Activated T-helper 1 cell treated with anti-CD3 and anti-CD28 coated beads, Interleukin-2, amount 50 U/mL, for 16 hours (primary cell): ENCODE data around the gene RXYLT1.
"Not testable (repeated sequence)": the region's sequence is repeated elsewhere in the genome, so short reads cannot be mapped to it uniquely, and the experiment has no call there.

Experiments
- DNase-seq, 2 donors: peaks; one replicate each; pipeline ENCODE4 v3.0.0-alpha.2; 2020; ENCODE audit warnings: low read depth in 1 of 2, low spot score in 1 of 2

Gene RXYLT1

DNA sequence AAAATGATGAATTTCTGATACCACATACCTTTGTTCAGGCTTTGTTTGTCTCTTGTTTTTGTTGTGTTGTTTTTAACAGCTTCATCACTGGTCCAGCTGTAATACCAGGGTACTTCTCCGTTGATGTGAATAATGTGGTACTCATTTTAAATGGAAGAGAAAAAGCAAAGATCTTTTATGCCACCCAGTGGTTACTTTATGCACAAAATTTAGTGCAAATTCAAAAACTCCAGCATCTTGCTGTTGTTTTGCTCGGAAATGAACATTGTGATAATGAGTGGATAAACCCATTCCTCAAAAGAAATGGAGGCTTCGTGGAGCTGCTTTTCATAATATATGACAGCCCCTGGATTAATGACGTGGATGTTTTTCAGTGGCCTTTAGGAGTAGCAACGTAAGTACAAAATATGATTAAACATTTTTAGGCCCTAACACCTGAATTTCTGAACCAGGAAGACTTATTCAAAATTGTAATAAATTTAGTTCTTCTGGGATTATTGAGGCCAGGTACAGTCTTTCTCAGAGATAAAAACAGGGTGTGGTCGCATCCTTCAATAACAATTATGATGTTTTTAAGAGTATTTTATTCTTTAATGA lies 22.4 kb downstream of the RXYLT1 start:
- DNase-seq, result no peak

DNA sequence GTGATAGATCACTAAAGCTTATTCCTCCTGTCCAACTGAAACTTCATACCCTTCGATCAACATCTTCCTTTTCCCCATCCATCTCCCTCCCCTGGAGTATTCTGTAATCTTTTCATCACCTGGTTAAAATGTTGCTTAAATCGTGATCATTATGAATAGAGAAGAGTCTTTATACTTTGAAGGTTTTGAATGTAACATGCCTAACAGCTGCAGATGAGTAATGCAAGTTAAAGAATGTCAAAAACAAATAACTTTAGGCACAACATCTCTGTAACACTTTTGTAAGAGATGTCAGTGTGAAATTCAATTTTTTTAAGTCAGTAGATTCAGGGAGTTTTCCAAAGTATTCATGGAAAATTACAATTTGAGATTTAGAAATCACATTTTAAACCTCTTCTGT lies 25.0 kb downstream of the RXYLT1 start:
- DNase-seq, result no peak

DNA sequence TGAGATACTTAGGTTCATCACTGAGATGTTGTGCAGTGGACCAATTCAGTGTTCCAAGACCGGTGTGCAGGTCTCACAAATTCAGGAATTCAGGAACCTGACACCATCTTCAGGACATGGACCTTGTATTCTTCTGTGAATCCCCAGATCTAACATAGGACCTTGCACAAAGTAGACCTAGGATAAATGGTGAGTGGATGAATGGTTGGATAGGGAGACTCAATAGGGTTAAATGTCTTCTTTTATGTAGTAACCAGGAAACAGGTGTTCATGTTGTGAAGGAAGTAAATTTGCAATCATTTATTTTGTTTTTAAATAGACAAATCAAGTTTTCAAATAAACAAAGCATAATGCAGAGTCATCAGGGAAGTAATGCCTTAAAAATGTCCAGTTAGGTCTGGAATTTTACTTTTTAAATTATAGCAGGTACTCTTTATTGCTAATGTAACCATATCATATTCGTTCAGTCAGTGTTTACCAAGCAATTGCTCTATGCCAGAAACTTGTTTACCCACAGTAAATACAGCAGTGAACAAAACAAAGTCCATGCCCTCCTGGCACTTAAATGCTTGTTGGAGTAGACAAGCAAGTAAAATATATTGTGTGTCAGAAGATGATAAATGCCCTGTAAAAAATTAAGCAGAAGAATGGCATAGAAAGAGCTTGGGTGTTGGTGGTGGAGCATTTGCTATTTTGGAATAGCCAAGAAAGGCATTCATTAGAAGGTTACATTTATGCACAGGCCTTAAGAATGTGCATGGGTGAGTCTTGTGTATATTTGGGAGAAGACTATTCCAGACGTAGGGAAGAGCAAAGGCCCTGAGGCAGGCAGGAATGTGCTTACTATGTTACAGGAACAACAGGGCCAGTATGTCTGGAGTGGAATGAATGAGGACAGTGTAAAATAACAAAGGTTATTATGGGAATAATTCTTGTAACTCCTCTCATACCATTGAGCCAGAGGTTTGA lies 26.3 kb downstream of the RXYLT1 start:
- no peak for DNase-seq

DNA sequence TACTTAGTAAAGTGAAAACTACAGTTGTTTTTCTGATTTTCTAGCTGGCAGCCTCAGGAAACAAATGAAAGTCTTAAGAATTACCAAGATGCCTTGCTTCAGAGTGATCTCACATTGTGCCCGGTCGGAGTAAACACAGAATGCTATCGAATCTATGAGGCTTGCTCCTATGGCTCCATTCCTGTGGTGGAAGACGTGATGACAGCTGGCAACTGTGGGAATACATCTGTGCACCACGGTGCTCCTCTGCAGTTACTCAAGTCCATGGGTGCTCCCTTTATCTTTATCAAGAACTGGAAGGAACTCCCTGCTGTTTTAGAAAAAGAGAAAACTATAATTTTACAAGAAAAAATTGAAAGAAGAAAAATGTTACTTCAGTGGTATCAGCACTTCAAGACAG lies 28.9 kb downstream of the RXYLT1 start:
- DNase-seq, result no peak

DNA sequence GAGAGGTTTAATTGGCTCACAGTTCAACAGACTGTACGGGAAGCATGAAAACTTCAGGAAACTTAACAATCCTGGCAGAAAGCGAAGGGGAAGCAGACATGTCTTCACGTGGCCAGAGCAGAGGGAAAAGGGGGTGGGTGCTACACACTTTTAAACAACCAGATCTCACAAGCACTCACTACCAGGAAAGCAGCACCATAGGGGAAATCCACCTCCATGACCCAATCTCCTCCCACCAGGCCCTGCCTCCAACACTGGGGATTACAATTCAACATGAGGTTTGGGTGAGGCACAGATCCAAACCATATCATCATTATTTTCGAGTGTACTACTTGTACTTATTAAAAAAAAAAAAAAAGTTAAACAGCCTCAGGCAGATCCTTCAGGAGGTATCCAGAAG lies 29.9 kb downstream of the RXYLT1 start:
- DNase-seq, result no peak

DNA sequence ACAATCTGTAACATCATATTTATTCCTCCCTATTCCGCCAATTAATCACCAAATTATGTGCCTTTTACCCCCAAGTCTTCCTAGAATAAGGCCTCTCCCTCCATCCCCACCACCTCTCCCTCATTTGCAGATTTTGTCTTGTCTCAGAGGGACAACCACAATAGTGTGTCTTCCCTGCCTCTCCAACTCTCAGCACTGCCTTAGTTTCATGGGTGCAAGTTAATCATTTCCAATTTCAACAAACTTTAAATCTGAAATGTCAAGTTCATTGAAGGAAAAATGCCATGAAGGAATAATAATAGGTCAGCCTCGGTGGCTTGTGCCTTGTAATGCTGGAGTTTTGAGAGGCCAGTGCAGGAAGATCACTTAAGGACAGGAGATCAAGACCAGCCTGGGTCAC lies 31.6 kb downstream of the RXYLT1 start:
- no peak for DNase-seq

DNA sequence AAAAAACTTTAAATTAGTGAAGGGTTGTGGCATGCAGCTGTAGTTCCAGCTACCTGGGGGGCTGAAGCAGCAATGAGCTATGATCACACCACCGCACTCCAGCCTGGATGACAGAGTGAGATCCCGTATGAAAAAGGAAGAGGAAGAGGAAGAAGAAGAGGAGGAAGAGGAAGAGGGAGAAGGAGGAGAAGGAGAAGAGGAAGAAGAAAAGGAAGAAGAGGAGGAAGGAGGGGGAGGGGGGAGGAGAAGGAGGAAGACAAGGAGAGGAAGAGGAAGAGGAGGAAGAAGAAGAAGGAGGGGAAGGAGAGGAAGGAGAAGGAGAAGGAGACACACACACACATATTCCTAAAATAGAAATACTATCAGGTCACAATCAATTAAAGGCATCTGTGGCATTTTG lies 32.0 kb downstream of the RXYLT1 start:
- no peak for DNase-seq

DNA sequence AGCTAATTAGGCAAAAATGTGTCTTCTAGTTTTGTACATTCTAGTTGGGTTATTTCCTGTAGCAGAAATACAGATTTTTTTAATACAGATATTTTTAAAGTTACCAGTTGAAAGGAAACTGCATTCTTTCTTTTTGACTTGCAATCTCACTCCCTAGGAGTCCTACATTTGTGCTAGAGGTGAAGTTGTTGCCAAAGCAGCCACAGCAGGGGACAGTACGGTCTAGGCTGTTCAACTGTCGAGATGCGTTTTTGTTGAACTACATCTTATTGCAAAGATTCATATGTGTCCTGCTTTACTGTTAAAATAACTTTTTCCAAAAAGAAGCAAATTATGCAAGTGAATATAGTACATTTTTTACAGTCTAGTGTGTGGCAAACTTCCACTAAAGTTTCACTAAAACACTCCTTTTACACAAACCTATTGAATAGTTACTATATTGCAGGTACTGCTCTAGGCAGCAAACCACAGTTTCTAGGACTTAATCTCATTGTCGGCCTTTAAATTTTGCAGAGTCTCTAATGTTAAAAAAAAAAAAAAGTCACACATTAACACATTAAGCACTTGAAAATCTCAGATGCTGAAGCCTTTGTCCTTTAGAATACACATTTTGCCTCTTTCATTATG lies 34.5 kb downstream of the RXYLT1 start:
- no peak for DNase-seq

DNA sequence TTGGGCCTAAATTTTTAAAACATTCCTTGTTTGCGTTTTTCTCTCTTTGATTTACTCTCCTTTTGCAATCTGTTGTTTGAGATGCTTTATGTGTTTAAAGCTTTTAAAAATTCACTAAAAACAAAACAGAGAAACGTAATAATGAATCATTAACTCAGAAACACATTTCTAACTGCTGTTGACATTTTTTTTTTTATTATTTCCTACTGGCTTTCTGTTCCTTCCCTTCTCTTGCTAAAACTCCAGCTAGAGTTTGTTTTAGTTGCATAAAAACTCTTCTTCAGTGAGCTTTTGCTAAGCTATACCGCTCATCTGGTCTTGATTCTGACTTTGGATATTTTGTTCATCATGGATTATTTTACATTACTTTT lies 35.8 kb downstream of the RXYLT1 start:
- DNase-seq, result no peak

DNA sequence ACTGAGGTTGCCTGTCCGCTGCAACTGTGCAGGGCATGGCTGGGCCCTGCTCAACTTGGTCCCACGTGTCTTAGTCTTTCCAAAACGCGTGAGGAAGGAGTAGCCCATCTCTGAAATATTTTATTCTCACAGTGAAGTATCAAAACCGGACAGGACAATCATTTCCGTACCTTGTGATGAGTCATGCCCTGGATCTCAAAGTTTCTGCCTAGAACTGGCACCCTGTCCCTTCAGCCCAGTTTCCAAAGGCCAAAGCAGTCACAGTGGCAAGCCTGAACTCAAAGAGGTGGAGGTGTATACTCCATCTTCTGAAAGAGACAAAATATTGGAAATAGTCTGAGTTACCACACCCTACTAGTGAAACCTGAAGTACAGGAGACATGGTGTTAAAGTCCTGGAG lies 36.3 kb downstream of the RXYLT1 start:
- DNase-seq, result no peak

DNA sequence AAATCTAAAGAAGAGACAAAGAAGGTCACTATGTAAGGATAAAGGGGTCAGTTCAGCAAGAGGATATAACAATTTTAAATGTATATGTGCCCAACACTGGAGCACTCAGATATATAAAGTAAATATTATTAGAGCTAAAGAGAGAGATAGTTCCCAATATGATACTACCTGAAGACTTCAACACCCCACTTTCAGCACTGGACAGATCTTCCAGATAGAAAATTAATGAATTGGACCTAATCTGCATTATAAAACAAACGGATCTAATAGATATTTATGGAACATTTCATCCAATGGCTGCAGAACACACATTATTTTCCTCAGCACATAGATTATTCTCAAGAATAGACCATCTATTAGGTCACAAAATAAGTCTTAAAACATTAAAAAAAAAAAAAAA lies 40.7 kb downstream of the RXYLT1 start:
- DNase-seq, result no peak

DNA sequence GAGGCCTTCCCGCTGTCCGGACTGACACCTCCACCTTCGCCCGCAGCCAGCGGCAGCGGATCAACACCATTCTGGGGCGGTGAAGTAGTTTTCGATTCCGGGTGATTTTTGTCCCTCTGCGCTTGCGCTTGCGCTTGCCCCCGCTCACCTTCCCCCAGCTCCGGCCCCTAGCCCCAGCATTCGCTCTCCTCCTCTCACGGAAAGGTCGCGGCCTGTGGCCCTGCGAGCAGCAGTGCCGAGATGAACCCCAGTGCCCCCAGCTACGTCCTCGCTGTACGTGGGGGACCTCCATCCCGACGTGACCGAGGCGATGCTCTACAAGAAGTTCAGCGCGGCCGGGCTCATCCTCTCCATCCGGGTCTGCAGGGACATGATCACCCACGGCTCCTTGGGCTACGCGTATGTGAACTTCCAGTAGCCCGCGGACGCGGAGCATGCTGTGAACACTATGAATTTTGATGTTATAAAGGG lies 42.1 kb downstream of the RXYLT1 start:
- DNase-seq, result no peak

DNA sequence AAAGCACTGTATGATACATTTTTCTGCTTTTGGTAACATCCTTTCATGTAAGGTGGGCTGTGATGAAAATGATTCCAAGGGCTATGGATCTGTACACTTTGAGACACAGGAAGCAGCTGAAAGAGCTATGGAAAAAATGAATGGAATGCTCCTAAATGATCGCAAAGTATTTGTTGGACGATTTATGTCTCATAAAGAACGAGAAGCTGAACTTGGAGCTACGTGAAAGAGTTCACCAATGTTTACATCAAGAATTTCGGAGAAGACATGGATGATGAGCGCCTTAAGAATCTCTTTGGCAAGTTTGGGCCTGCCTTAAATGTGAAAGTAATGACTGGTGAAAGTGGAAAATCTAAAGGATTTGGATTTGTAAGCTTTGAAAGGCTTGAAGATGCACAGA lies 42.6 kb downstream of the RXYLT1 start:
- DNase-seq, result no peak

DNA sequence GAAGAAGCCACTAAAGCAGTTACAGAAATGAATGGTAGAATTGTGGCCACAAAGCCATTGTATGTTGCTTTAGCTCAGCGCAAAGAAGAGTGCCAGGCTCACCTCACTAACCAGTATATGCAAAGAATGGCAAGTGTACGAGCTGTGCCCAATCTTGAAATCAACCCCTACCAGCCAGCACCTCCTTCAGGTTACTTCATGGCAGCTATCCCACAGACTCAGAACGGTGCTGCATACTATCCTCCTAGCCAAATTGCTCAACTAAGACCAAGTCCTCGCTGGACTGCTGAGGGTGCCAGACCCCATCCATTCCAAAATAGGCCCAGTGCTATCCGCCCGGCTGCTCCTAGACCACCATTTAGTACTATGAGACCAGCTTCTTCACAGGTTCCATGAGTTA lies 43.3 kb downstream of the RXYLT1 start:
- no peak for DNase-seq

DNA sequence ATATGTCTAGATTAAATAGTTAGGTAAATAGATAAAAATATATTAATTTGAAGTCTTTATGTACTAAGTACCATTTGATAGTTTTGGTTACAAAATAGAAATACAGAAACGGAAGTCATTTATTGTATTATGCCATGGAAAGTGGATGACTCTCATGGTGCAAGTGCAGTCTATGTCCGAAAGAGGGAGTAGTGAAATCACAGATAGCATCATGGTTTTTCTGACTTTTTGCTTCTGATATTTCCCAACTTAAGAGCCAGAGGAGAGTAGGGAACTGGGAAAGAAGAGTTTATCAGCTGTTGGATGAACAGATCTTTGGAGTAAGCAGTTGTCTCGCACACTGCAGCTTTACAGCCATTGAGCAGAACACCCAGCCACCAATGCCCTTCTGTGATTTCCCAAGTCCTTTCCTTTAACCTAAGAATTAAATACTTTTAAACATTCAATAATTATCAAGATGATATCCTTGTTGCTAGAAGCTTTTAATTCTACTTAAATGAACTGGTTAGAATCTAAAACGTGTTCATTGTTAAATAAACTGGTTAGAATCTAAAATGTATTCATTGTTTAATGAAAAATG lies 46.4 kb downstream of the RXYLT1 start:
- DNase-seq, result no peak

DNA sequence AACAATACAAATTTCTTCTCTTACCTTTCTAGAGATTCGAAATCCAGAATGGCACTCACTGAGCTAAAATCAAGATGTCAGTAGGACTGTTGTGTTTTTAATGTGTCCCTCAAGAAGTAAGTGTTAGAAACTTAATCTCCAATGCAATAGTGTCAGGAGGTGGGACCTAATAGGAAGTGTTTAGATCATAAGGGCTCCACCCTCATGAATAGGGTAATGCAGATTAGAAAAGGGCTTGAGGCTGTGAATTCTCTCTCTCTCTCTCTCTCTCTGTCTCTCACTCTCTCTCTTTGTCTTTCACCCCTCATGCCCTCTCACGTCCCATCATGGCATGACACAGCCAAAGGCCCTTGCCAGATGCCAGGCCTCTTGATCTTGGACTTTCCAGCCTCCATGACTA lies 49.2 kb downstream of the RXYLT1 start:
- DNase-seq, result no peak

DNA sequence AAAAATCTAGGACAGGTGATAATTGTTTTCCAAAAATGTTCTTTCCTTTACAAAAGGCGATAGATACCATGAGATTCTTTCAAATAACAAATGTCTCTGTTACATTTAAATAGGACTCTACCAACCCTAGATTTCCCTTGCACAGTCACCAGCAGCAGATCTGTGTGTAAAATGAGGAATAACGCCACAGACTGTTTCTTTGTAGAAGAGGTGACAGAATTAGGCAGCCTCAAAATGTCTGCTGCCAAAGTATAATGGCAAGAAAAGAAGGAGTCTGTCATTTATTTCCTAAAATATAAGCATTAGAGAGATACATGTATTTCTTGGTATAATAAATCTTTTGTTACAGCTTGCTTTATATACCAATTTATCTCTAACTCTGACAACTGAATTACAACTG lies 56.3 kb downstream of the RXYLT1 start:
- no peak for DNase-seq

DNA sequence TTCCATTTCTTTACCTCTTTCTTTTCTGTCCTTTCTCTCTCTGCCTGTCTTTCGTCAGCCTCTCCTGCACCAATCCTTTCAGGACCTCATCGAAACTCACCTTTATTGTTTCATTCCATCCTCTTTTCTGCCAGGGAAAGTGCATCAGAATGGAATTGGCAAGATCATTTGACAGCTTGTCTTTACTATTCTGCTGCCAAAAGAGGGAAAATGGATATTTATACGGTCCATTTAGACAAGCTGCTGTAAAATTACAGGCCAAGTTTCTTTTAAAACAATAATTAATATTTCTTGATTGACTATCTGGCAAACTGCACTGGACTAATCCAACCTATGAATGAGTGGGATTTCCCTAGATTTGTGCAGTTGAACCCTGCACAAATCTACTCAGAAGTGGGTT lies 57.2 kb downstream of the RXYLT1 start:
- DNase-seq, result no peak

DNA sequence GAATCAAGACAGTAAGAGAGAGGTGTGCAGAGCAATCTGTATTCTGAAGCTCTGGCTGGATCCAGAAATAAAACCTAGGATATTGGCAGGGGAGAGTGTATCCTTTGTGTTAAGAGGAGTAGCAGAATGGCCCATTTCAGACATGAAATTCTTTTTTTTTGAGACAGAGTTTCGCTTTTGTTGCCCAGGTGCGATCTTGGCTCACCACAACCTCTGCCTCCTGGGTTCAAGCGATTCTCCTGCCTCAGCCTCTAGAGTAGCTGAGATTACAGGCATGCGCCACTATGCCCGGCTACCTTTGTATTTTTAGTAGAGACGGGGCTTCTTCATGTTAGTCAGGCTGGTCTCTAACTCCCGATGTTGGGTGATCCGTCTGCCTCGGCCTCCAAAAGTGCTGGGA lies 58.7 kb downstream of the RXYLT1 start:
- no peak for DNase-seq

DNA sequence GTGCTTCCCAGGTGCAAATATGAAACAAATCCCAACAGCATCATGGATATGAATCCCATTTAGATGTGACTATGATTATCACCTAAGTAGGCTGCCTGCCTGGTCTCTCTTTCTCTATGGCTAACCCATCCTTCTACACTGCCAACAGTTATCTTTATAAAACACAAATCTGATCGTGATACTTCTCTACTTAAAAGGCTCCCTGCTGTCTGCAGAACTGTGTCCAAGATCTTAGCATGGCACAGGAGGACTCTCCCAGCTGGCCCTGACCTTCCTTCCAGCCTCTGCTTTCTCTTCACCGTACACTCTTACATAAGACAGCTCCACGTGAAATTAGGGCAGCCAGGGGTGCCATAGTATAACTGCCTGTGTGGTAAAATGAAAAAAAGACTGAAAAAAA lies 61.3 kb downstream of the RXYLT1 start:
- no peak for DNase-seq

DNA sequence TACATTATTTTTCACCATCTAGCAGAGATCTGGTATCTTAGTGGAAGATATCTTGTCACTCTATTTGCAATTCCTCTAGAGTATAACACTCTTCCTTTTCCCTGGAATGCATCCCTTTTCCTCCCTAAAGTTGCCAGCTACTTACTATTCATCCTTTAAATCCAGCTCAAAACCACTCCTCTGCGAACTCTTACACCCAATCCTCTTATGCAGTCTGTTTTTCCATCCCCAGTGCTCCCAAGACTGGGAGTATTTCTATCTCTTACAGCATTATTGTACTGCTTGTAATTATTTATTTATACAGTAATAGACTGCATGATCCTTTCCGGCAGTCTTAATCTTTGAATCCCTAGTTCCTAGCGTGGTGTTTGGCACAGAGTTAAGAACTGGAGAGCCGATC lies 61.9 kb downstream of the RXYLT1 start:
- no peak for DNase-seq

DNA sequence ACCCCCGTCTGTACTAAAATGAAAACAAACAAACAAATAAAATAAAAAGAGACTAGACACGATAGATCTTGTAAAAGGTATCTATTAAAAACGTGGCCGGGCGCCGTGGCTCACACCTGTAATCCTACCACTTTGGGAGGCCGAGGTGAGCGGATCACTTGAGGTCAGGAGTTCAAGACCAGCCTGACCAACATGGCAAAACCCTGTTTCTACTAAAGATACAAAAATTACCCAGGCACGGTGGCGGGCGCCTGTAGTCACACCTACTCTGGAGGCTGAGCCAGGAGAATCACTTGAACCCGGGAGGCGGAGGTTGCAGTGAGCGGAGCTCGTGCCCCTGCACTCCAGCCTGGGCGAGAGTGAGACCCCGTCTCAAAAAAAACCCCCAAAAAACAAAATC lies 63.0 kb downstream of the RXYLT1 start:
- DNase-seq, result not testable (repeated sequence)
